ENCODE results near the gene UPF1.

Gene UPF1

GRCh38 chr19:18839465-18840287, 7.9 kb downstream of the UPF1 start:
- TF ChIP-seq CTCF (IDR thresholded peaks at IDR 0.05; ENCODE audit: insufficient read depth, low read length) = no peak
- TF ChIP-seq POLR2AphosphoS5 (IDR thresholded peaks at IDR 0.05; ENCODE audit: low read depth) = 0 out of 2 replicates have a peak, but pooled peaks have one; percentile 22
- no peak for TF ChIP-seq GABPA (IDR thresholded peaks at IDR 0.05; ENCODE audit: low read depth)
- no peak for TF ChIP-seq SPI1 (IDR thresholded peaks at IDR 0.05; ENCODE audit: borderline replicate concordance, low read depth)
- no peak for TF ChIP-seq REST (IDR thresholded peaks at IDR 0.05; ENCODE audit: insufficient replicate concordance, low read depth)
- no peak overlapping the region for H3K4me3 ChIP-seq (replicated peaks; ENCODE audit: insufficient read depth, low read length)
- no peak overlapping the region for H3K27ac ChIP-seq (replicated peaks)
- no peak for DNase-seq (ENCODE audit: low read depth in 1 of 2, low spot score in 1 of 2)
- H3K27me3 ChIP-seq (ENCODE audit: insufficient read depth, poor library complexity, severe bottlenecking) = no peaks in the 10 kb centered on the region

DNA sequence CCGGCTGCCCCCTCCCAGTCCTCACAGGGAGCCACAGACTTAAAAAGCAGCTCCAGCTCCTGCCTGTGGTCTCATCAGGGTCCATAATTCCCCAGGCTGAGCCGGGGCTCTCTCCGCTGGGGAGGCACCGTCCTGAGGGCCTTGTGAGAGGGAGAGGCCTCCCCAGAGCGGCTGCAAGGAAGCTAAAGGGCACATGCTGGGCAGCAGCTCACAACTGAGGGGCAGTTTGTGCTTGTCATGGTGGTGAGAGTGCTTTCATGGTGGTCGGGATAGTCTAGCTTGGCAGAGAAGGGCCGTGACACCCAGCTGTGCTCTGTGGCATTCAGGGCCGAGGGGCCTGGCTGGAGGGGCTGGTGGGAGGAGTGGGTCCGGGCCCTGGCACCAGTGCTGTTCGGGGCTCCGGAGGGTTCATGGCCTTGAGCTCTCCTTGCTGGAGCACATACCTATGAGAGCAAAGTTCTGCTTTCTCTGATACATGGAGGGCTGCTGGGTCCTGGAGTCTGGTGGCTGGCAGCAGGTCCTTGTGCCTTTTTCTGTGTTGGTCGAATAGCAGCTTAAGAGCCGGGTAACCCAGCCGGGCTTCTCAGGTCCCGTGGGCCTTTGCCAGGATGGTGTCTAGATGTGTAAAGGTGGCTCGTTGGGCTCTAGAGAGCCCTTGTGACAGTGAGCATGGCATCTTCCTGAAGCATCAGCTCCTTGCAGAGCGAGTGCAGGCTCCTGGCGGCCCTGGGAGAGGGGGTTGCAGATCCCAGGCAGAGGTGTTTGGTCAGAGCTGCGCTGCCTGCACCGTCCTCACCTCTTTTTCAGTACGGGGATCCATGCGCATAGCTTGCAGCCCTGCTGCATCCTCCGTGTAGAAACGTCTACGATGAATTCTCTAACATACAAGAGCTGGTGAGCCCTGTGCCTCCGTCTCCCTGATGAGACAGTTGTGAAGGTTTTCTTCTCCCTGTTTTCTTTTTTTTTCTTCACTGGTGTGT, 8.8 kb downstream of the UPF1 start:
- H3K4me3 ChIP-seq (replicated peaks; ENCODE audit: insufficient read depth, low read length) = no peak overlapping the region
- DNase-seq (ENCODE audit: low read depth in 1 of 2, low spot score in 1 of 2) = no peak
- no peak overlapping the region for H3K27ac ChIP-seq (replicated peaks)
- no peaks in the 10 kb centered on the region for H3K27me3 ChIP-seq (ENCODE audit: insufficient read depth, poor library complexity, severe bottlenecking)
- TF ChIP-seq REST (IDR thresholded peaks at IDR 0.05; ENCODE audit: insufficient replicate concordance, low read depth) = no peak
- no peak for TF ChIP-seq CTCF (IDR thresholded peaks at IDR 0.05; ENCODE audit: insufficient read depth, low read length)
- no peak for TF ChIP-seq SPI1 (IDR thresholded peaks at IDR 0.05; ENCODE audit: borderline replicate concordance, low read depth)
- no peak for TF ChIP-seq POLR2AphosphoS5 (IDR thresholded peaks at IDR 0.05; ENCODE audit: low read depth)
- TF ChIP-seq GABPA (IDR thresholded peaks at IDR 0.05; ENCODE audit: low read depth) = no peak

GRCh38 chr19:18841400-18841799, 9.6 kb downstream of the UPF1 start:
- TF ChIP-seq GABPA (IDR thresholded peaks at IDR 0.05; ENCODE audit: low read depth) (no peak), REST (IDR thresholded peaks at IDR 0.05; ENCODE audit: insufficient replicate concordance, low read depth) (no peak), CTCF (IDR thresholded peaks at IDR 0.05; ENCODE audit: insufficient read depth, low read length) (no peak), POLR2AphosphoS5 (IDR thresholded peaks at IDR 0.05; ENCODE audit: low read depth) (no peak)
- Histone ChIP-seq H3K27ac (replicated peaks) (no peak overlapping the region), H3K4me3 (replicated peaks; ENCODE audit: insufficient read depth, low read length) (no peak overlapping the region), H3K27me3 (ENCODE audit: insufficient read depth, poor library complexity, severe bottlenecking) (no peaks in the 10 kb centered on the region)
- no peak for DNase-seq (ENCODE audit: low read depth in 1 of 2, low spot score in 1 of 2)

Data from HL-60 (cell line).